Activated naive CD8-positive, alpha-beta T cell treated with anti-CD3 and anti-CD28 coated beads, Interleukin-2, amount 50 U/mL, for 24 hours (primary cell): ENCODE results near the gene DUOXA1.

Experiments
- ATAC-seq: fragments of 150-1000 bp; cut with Tn5 transposase; one replicate; pipeline ENCODE4 v1.10.0; 2021
- DNase-seq: peaks from one replicate; pipeline ENCODE4 v3.0.0; 2021
- H3K27ac Mint-ChIP-seq: one replicate; pipeline ENCODE4 v1.8.0; 2021; ENCODE audit warnings: mild to moderate bottlenecking, mixed read lengths
- H3K27me3 Mint-ChIP-seq: one replicate; pipeline ENCODE4 v1.8.0; 2021; ENCODE audit warnings: mixed read lengths
- H3K36me3 Mint-ChIP-seq: one replicate; pipeline ENCODE4 v1.8.0; 2021; ENCODE audit warnings: low read depth, mixed read lengths
- H3K4me1 Mint-ChIP-seq: one replicate; pipeline ENCODE4 v1.8.0; 2021; ENCODE audit warnings: mixed read lengths
- H3K4me3 Mint-ChIP-seq: one replicate; pipeline ENCODE4 v1.8.0; 2021; ENCODE audit warnings: mild to moderate bottlenecking, moderate library complexity, mixed read lengths
- H3K9me3 Mint-ChIP-seq: one replicate; pipeline ENCODE4 v1.8.0; 2021; ENCODE audit warnings: mixed read lengths

Gene DUOXA1

GRCh38 chr15:45116006-45116481 is 13.6 kb downstream of the DUOXA1 start:
- ATAC-seq (no peak), DNase-seq (no peak)
- no peak overlapping the region for H3K4me3 Mint-ChIP-seq
- H3K36me3 Mint-ChIP-seq, result no peaks in the 10 kb centered on the region
- no peak overlapping the region for H3K27ac Mint-ChIP-seq
- H3K4me1 Mint-ChIP-seq, result peaks cover 45% of the 10 kb centered on the region
- peaks cover 73% of the 10 kb centered on the region for H3K27me3 Mint-ChIP-seq
- no peaks in the 10 kb centered on the region for H3K9me3 Mint-ChIP-seq

- H3K36me3 Mint-ChIP-seq, result no peaks in the 10 kb centered on the region
- H3K9me3 Mint-ChIP-seq, result no peaks in the 10 kb centered on the region
- H3K27me3 Mint-ChIP-seq, result peaks cover 73% of the 10 kb centered on the region
- H3K27ac Mint-ChIP-seq, result no peak overlapping the region
- ATAC-seq, result no peak
- H3K4me1 Mint-ChIP-seq, result peaks cover 45% of the 10 kb centered on the region
- DNase-seq, result no peak
- no peak overlapping the region for H3K4me3 Mint-ChIP-seq
Observed at GRCh38 chr15:45115312-45115820, 14.3 kb downstream of the DUOXA1 start.

DNA sequence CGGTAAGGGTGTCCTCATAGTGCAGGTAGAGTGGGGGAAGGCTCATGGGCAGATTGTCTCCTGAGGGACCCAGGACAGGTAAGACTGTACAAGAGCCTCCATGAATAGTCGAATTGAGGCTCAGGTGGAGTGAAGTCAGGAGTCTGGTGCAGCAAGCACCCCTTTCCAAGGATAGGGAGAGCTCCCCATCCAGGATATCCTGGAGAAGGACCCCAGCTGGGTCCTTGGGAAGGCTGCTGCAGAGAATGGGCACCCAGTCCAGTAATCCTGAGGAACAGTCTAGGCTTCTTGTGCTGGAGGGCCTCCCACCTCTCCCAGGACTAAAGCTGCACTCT is 15.0 kb downstream of the DUOXA1 start:
- H3K4me1 Mint-ChIP-seq, result peaks cover 45% of the 10 kb centered on the region
- no peaks in the 10 kb centered on the region for H3K9me3 Mint-ChIP-seq
- no peak overlapping the region for H3K4me3 Mint-ChIP-seq
- peaks cover 76% of the 10 kb centered on the region for H3K27me3 Mint-ChIP-seq
- no peak overlapping the region for H3K27ac Mint-ChIP-seq
- H3K36me3 Mint-ChIP-seq, result no peaks in the 10 kb centered on the region
- DNase-seq (no peak), ATAC-seq (no peak)

DNA sequence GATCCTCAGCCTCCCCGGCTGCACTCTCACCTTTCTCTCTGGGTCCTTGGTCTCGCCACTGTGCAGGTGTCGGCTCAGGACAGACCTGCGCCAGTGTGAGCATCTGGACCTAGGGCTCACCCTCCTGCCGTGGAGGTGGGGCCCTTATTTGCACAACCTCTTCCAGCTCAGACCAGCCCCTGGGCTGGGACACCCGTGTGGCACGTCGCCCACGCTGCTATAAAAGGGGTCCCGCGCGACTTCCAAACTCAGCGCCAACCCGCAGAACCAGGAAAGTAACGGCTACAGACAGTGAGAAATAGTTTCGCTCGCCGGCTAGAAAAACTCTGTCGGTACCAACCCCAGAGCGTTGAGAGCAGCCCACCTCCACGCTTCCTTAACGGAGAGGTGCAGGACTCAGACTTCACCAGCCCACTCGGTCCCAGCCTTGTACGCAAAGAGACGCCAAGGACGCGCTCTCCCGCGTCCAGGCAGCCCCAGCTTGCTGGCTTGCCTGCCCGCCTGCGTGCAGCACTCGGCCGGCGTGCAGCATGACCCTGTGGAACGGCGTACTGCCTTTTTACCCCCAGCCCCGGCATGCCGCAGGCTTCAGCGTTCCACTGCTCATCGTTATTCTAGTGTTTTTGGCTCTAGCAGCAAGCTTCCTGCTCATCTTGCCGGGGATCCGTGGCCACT is 15.5 kb downstream of the DUOXA1 start, which contains the start of the genes DUOX2 and DUOXA2:
DUOX2 (minus strand) TSS at position 97 of the 675 bp plus-strand sequence. CDS start 761 bp downstream, outside the sequence.
DUOXA2 (plus strand) TSS at position 251 of the 675 bp plus-strand sequence; CDS start at position 531, 280 bp downstream.
- peak within 1 kb of the TSS; percentile 46 for H3K4me3 Mint-ChIP-seq
- DNase-seq, result no peak

GRCh38 chr15:45113380-45113990 is 16.2 kb downstream of the DUOXA1 start:
- Mint-ChIP-seq H3K4me1 (peaks cover 45% of the 10 kb centered on the region), H3K9me3 (no peaks in the 10 kb centered on the region), H3K36me3 (no peaks in the 10 kb centered on the region), H3K27ac (peak overlapping the region; percentile 57), H3K4me3 (peak overlapping the region; percentile 46), H3K27me3 (peaks cover 86% of the 10 kb centered on the region)
- ATAC-seq (no peak), DNase-seq (no peak)

More for the DNA sequence above, 15.5 kb downstream of the DUOXA1 start, which contains the start of the genes DUOX2 and DUOXA2:
- Mint-ChIP-seq H3K27ac (peak within 1 kb of the TSS; percentile 57), H3K4me1 (peaks cover 45% of the 10 kb centered on the region), H3K9me3 (no peaks in the 10 kb centered on the region), H3K27me3 (peaks cover 81% of the 10 kb centered on the region), H3K36me3 (no peaks in the 10 kb centered on the region)
- ATAC-seq, result no peak

- H3K9me3 Mint-ChIP-seq, result no peaks in the 10 kb centered on the region
- peak overlapping the region; percentile 9 for H3K4me3 Mint-ChIP-seq
- ATAC-seq, result peak; percentile 6
- H3K27me3 Mint-ChIP-seq, result peaks cover 80% of the 10 kb centered on the region
- H3K4me1 Mint-ChIP-seq, result peaks cover 42% of the 10 kb centered on the region
- H3K36me3 Mint-ChIP-seq, result no peaks in the 10 kb centered on the region
- DNase-seq, result no peak
- no peak overlapping the region for H3K27ac Mint-ChIP-seq
Observed at GRCh38 chr15:45112591-45113379, 16.9 kb downstream of the DUOXA1 start.

- Mint-ChIP-seq H3K36me3 (no peaks in the 10 kb centered on the region), H3K9me3 (no peaks in the 10 kb centered on the region), H3K4me1 (peaks cover 36% of the 10 kb centered on the region), H3K4me3 (peak overlapping the region; percentile 9), H3K27ac (no peak overlapping the region), H3K27me3 (peaks cover 75% of the 10 kb centered on the region)
- DNase-seq (no peak), ATAC-seq (no peak)
Observed at GRCh38 chr15:45112143-45112590, 17.5 kb downstream of the DUOXA1 start.

- no peak overlapping the region for H3K27ac Mint-ChIP-seq
- DNase-seq (no peak), ATAC-seq (no peak)
- H3K9me3 Mint-ChIP-seq, result no peaks in the 10 kb centered on the region
- peaks cover 33% of the 10 kb centered on the region for H3K4me1 Mint-ChIP-seq
- H3K36me3 Mint-ChIP-seq, result no peaks in the 10 kb centered on the region
- H3K4me3 Mint-ChIP-seq, result no peak overlapping the region
- peaks cover 74% of the 10 kb centered on the region for H3K27me3 Mint-ChIP-seq
Observed at GRCh38 chr15:45111390-45112142, 18.1 kb downstream of the DUOXA1 start.

GRCh38 chr15:45110256-45110820 is 19.3 kb downstream of the DUOXA1 start:
- ATAC-seq (no peak), DNase-seq (no peak)
- Mint-ChIP-seq H3K4me3 (no peak overlapping the region), H3K4me1 (peaks cover 25% of the 10 kb centered on the region), H3K9me3 (no peaks in the 10 kb centered on the region), H3K27ac (no peak overlapping the region), H3K36me3 (no peaks in the 10 kb centered on the region), H3K27me3 (peaks cover 62% of the 10 kb centered on the region)

- Mint-ChIP-seq H3K4me3 (no peak overlapping the region), H3K4me1 (peaks cover 12% of the 10 kb centered on the region), H3K36me3 (no peaks in the 10 kb centered on the region), H3K9me3 (no peaks in the 10 kb centered on the region), H3K27me3 (peaks cover 40% of the 10 kb centered on the region), H3K27ac (no peak overlapping the region)
- DNase-seq (no peak), ATAC-seq (no peak)
Observed at GRCh38 chr15:45107941-45108630, 21.6 kb downstream of the DUOXA1 start.

GRCh38 chr15:45106002-45106790 is 23.5 kb downstream of the DUOXA1 start:
- ATAC-seq, result no peak
- H3K27me3 Mint-ChIP-seq, result peaks cover 26% of the 10 kb centered on the region
- DNase-seq, result no peak
- no peak overlapping the region for H3K4me3 Mint-ChIP-seq
- no peak overlapping the region for H3K27ac Mint-ChIP-seq
- H3K9me3 Mint-ChIP-seq, result no peaks in the 10 kb centered on the region
- H3K36me3 Mint-ChIP-seq, result no peaks in the 10 kb centered on the region
- H3K4me1 Mint-ChIP-seq, result no peaks in the 10 kb centered on the region

- ATAC-seq, result no peak
Observed at GRCh38 chr15:45105586-45105985, 24.1 kb downstream of the DUOXA1 start.

More at GRCh38 chr15:45105586-45105985, 24.1 kb downstream of the DUOXA1 start:
- Mint-ChIP-seq H3K4me1 (no peaks in the 10 kb centered on the region), H3K36me3 (no peaks in the 10 kb centered on the region), H3K9me3 (no peaks in the 10 kb centered on the region), H3K27me3 (peaks cover 25% of the 10 kb centered on the region), H3K27ac (no peak overlapping the region), H3K4me3 (no peak overlapping the region)
- DNase-seq, result no peak
